Mesenchymal stem cell (in vitro differentiated cells and primary cell): ENCODE data around the gene TRIM34.
"Not testable (repeated sequence)": the region's sequence is repeated elsewhere in the genome, so short reads cannot be mapped to it uniquely, and the experiment has no call there.

Experiments
- DNase-seq: peaks from one replicate; pipeline ENCODE4 v3.0.0-alpha.2; 2013
- H2AFZ ChIP-seq: one replicate; pipeline ENCODE4 v1.6.1; 2013; ENCODE audit warnings: low read depth, mild to moderate bottlenecking, control low read depth, inconsistent platforms, low read length, moderate library complexity
- H2AK5ac ChIP-seq: 2 replicates; pipeline ENCODE4 v1.6.1; 2013; ENCODE audit warnings: low read length, moderate library complexity, mild to moderate bottlenecking, inconsistent platforms; ENCODE audit not compliant: severe bottlenecking
- H2BK120ac ChIP-seq: one replicate; pipeline ENCODE4 v1.6.1; 2013; ENCODE audit warnings: low read depth, mild to moderate bottlenecking, inconsistent platforms, low read length, moderate library complexity
- H2BK12ac ChIP-seq, 2 experiments: one replicate each; pipeline ENCODE4 v1.6.1; 2013; ENCODE audit warnings: inconsistent platforms in 2 of 2, low read length in 2 of 2, mild to moderate bottlenecking in 2 of 2, moderate library complexity in 2 of 2, control low read depth in 1 of 2
- H2BK15ac ChIP-seq: one replicate; pipeline ENCODE4 v1.6.1; 2013; ENCODE audit warnings: mild to moderate bottlenecking, low read depth, inconsistent platforms; ENCODE audit not compliant: poor library complexity, severe bottlenecking
- H2BK5ac ChIP-seq: 2 replicates; pipeline ENCODE4 v1.6.1; 2013; ENCODE audit warnings: low read depth, mild to moderate bottlenecking, low read length, control low read depth, inconsistent platforms; ENCODE audit not compliant: poor library complexity, severe bottlenecking
- H3K14ac ChIP-seq, 2 experiments: one replicate each; pipeline ENCODE4 v1.6.1; 2013; ENCODE audit warnings: inconsistent platforms in 2 of 2, low read length in 2 of 2, control low read depth in 1 of 2, mild to moderate bottlenecking in 1 of 2, moderate library complexity in 1 of 2
- H3K18ac ChIP-seq, 2 experiments: one replicate each; pipeline ENCODE4 v1.6.1; 2013; ENCODE audit warnings: inconsistent platforms in 2 of 2, low read length in 2 of 2, control low read depth in 1 of 2, low read depth in 1 of 2, mild to moderate bottlenecking in 1 of 2
- H3K23ac ChIP-seq, 2 experiments: one replicate each; pipeline ENCODE4 v1.6.1; 2013; ENCODE audit warnings: inconsistent platforms in 2 of 2, low read length in 2 of 2, mild to moderate bottlenecking in 2 of 2, moderate library complexity in 2 of 2, control low read depth in 1 of 2
- H3K27ac ChIP-seq: 2 replicates; pipeline ENCODE4 v1.5.1; 2013; ENCODE audit warnings: mild to moderate bottlenecking, moderate library complexity, low read length, control low read depth, inconsistent platforms; ENCODE audit not compliant: poor library complexity, severe bottlenecking
- H3K27me3 ChIP-seq, 2 experiments: 2 replicates each; pipeline versions ENCODE4 v1.6.1 to v1.7.0; 2013; ENCODE audit warnings: low read length in 2 of 2, mild to moderate bottlenecking in 2 of 2, moderate library complexity in 2 of 2, control low read depth in 1 of 2, inconsistent platforms in 1 of 2; ENCODE audit not compliant: control insufficient read depth in 1 of 2, insufficient read depth in 1 of 2
- H3K36me3 ChIP-seq, 2 experiments: 2 replicates each; pipeline versions ENCODE4 v1.6.1 to v1.7.0; 2013; ENCODE audit warnings: low read length in 2 of 2, control low read depth in 1 of 2, inconsistent platforms in 1 of 2, low read depth in 1 of 2, mild to moderate bottlenecking in 1 of 2; ENCODE audit not compliant: insufficient read depth in 2 of 2, control insufficient read depth in 1 of 2
- H3K4ac ChIP-seq, 2 experiments: one replicate each; pipeline ENCODE4 v1.6.1; 2013; ENCODE audit warnings: inconsistent platforms in 2 of 2, low read length in 2 of 2, mild to moderate bottlenecking in 2 of 2, moderate library complexity in 2 of 2, control low read depth in 1 of 2, low read depth in 1 of 2
- H3K4me1 ChIP-seq: 2 replicates; pipeline ENCODE4 v1.6.1; 2013; ENCODE audit warnings: low read depth, low read length, control low read depth; ENCODE audit not compliant: control insufficient read depth, insufficient read depth
- H3K4me2 ChIP-seq: 2 replicates; pipeline ENCODE4 v1.6.1; 2013; ENCODE audit warnings: low read length, mild to moderate bottlenecking, inconsistent platforms; ENCODE audit not compliant: poor library complexity, severe bottlenecking
- H3K4me3 ChIP-seq, 2 experiments: 2 replicates each; pipeline versions ENCODE4 v1.5.1 to v1.7.0; 2013; ENCODE audit warnings: low read length in 2 of 2, mild to moderate bottlenecking in 2 of 2, control low read depth in 1 of 2, low read depth in 1 of 2; ENCODE audit not compliant: insufficient read depth in 1 of 2
- H3K79me1 ChIP-seq: replicated peaks from 2 replicates; pipeline ENCODE4 v1.6.1; 2013; ENCODE audit warnings: mild to moderate bottlenecking, control low read depth, low read length, inconsistent platforms; ENCODE audit not compliant: poor library complexity, severe bottlenecking
- H3K9ac ChIP-seq: 2 replicates; pipeline ENCODE4 v1.7.0; 2013; ENCODE audit warnings: mild to moderate bottlenecking, low read length, moderate library complexity
- H3K9me3 ChIP-seq: 2 replicates; pipeline ENCODE4 v1.7.0; 2013; ENCODE audit warnings: mild to moderate bottlenecking, low read length; ENCODE audit not compliant: control insufficient read depth
- H4K8ac ChIP-seq: one replicate; pipeline ENCODE4 v1.6.1; 2013; ENCODE audit warnings: inconsistent platforms, mild to moderate bottlenecking, low read length, moderate library complexity
- H4K91ac ChIP-seq: one replicate; pipeline ENCODE4 v1.6.1; 2013; ENCODE audit warnings: mild to moderate bottlenecking, low read length, inconsistent platforms
- WGBS: methylation state at CpG from one replicate; pipeline ENCODE4 v1.1.7; 2013; ENCODE audit warnings: mixed read lengths; 5-methylcytosine and 5-hydroxymethylcytosine counted together

TRIM34 gene

GRCh38 chr11:5581014-5581413 lies 43.8 kb upstream of the TRIM34 start:
- Histone ChIP-seq H3K36me3 (no peaks in the 10 kb centered on the region), H2BK12ac (no peak overlapping the region), H2BK15ac (no peak overlapping the region), H3K14ac (no peak overlapping the region), H3K4me2 (no peak overlapping the region), H3K27me3 (peaks cover 0 to 12% of the 10 kb centered on the region in 2 experiments), H3K79me1 (no peaks in the 10 kb centered on the region), H2AFZ (no peak overlapping the region), H3K9ac (no peak overlapping the region), H3K9me3 (no peaks in the 10 kb centered on the region), H3K18ac (no peak overlapping the region), H3K4me1 (no peaks in the 10 kb centered on the region), H4K91ac (no peak overlapping the region), H4K8ac (no peak overlapping the region), H2BK5ac (no peak overlapping the region), H3K4ac (no peak overlapping the region), H2BK120ac (no peak overlapping the region), H2AK5ac (no peak overlapping the region), H3K4me3 (no peak overlapping the region), H3K23ac (no peak overlapping the region), H3K27ac (no peak overlapping the region)
- no peak for DNase-seq
- WGBS: 99% methylated on average over 4 of the region's 4 CpGs

- H2AFZ ChIP-seq, H3K18ac ChIP-seq, H3K4me1 ChIP-seq, H4K91ac ChIP-seq, H3K36me3 ChIP-seq, H3K4me2 ChIP-seq, H3K14ac ChIP-seq, H3K79me1 ChIP-seq, H3K23ac ChIP-seq, H3K27ac ChIP-seq, H4K8ac ChIP-seq, H3K27me3 ChIP-seq, H3K9ac ChIP-seq, H3K4me3 ChIP-seq, H2BK12ac ChIP-seq, H3K9me3 ChIP-seq, H2BK15ac ChIP-seq, H2BK120ac ChIP-seq, H3K4ac ChIP-seq, H2AK5ac ChIP-seq, H2BK5ac ChIP-seq, DNase-seq: not testable (repeated sequence)
- over 99% methylated on average over 2 of the region's 5 CpGs for WGBS
Measured at GRCh38 chr11:5584458-5584857, 40.3 kb upstream of the TRIM34 start.

- not testable (repeated sequence) for H3K36me3 ChIP-seq, H3K9me3 ChIP-seq, H2AFZ ChIP-seq, H3K79me1 ChIP-seq, H2BK120ac ChIP-seq, H3K23ac ChIP-seq, H3K9ac ChIP-seq, H3K4ac ChIP-seq, H3K27ac ChIP-seq, H3K4me2 ChIP-seq, H3K27me3 ChIP-seq, H2BK15ac ChIP-seq, H3K14ac ChIP-seq, H3K4me3 ChIP-seq, H4K8ac ChIP-seq, H3K4me1 ChIP-seq, DNase-seq, H2BK12ac ChIP-seq, H2AK5ac ChIP-seq, H4K91ac ChIP-seq, H2BK5ac ChIP-seq, H3K18ac ChIP-seq
- WGBS: 97% methylated on average over 30 of the region's 31 CpGs
Measured at GRCh38 chr11:5589906-5590305, 34.9 kb upstream of the TRIM34 start.

GRCh38 chr11:5591613-5592012 lies 33.2 kb upstream of the TRIM34 start:
- H2BK5ac ChIP-seq: no peak overlapping the region
- H3K9me3 ChIP-seq: no peaks in the 10 kb centered on the region
- no peak overlapping the region for H2AFZ ChIP-seq
- H3K36me3 ChIP-seq: no peaks in the 10 kb centered on the region
- no peak overlapping the region for H4K91ac ChIP-seq
- no peak for DNase-seq
- H3K27me3 ChIP-seq: no peaks in the 10 kb centered on the region
- H3K4me1 ChIP-seq: peaks cover 3% of the 10 kb centered on the region
- H2BK120ac ChIP-seq: no peak overlapping the region
- no peak overlapping the region for H2BK15ac ChIP-seq
- no peak overlapping the region for H2BK12ac ChIP-seq
- 92% methylated on average over 3 of the region's 3 CpGs for WGBS
- no peak overlapping the region for H3K14ac ChIP-seq
- H4K8ac ChIP-seq: no peak overlapping the region
- no peak overlapping the region for H3K18ac ChIP-seq
- no peak overlapping the region for H3K4me2 ChIP-seq
- H3K79me1 ChIP-seq: no peaks in the 10 kb centered on the region
- no peak overlapping the region for H3K4ac ChIP-seq
- H2AK5ac ChIP-seq: no peak overlapping the region
- H3K23ac ChIP-seq: no peak overlapping the region
- no peak overlapping the region for H3K9ac ChIP-seq
- H3K4me3 ChIP-seq: no peak overlapping the region
- H3K27ac ChIP-seq: peak overlapping the region; percentile 38
